Caco-2 (cell line): ENCODE measurements around the gene CAMSAP1. TPM values are rescaled to one million over a fixed set of nuclear protein-coding genes. Genes with fewer than 3 reads are reported as not detected.

Experiments used
- BruUV-seq: library from RNA; stranded (reverse); fragments of 400-500 nt; replicated peaks from 2 replicates; lab custom pipeline; 2021; lab: Mats Ljungman, UMichigan
- CTCF ChIA-PET: fragments of 300-600 bp; sonication (Branson Sonifier 250); formaldehyde crosslinking; loops from one replicate; lab custom pipeline; 2022; ENCODE audit warnings: antibody characterized with exemption; lab: Charles Lee
- POLR2A ChIA-PET: fragments of 300-600 bp; sonication (Branson Sonifier 250); formaldehyde crosslinking; loops from one replicate; lab custom pipeline; 2022; ENCODE audit warnings: antibody characterized with exemption; lab: Charles Lee
- DNase-seq, 2 experiments: peaks; one replicate each; pipeline versions ENCODE4 v3.0.0 to v3.0.0-alpha.2; 2020 to 2022
- H3K27me3 ChIP-seq: replicated peaks from 2 replicates; pipeline ENCODE4 v1.6.0; 2011; ENCODE audit warnings: low read length; ENCODE audit not compliant: control insufficient read depth, insufficient read depth
- H3K36me3 ChIP-seq: 2 replicates; pipeline ENCODE4 v1.5.1; 2011; ENCODE audit warnings: low read length; ENCODE audit not compliant: control insufficient read depth, insufficient read depth
- H3K4me1 ChIP-seq: fragments of 250-450 bp; sonication (Bioruptor Pico); 2 replicates; pipeline ENCODE4 v1.5.1; 2020; ENCODE audit warnings: mild to moderate bottlenecking
- H3K4me3 ChIP-seq: 2 replicates; pipeline ENCODE4 v1.5.1; 2011; ENCODE audit warnings: low read depth, mild to moderate bottlenecking, control low read depth, low read length
- H3K9me3 ChIP-seq: fragments of 250-450 bp; sonication (Bioruptor Pico); 2 replicates; pipeline ENCODE4 v1.5.1; 2020; ENCODE audit warnings: mild to moderate bottlenecking, moderate library complexity
- H3K27ac Mint-ChIP-seq: one replicate; pipeline ENCODE4 v1.8.0; 2022; ENCODE audit warnings: mixed read lengths; ENCODE audit not compliant: unreplicated experiment
- H3K27me3 Mint-ChIP-seq: one replicate; pipeline ENCODE4 v1.8.0; 2022; ENCODE audit warnings: mixed read lengths; ENCODE audit not compliant: insufficient read depth, unreplicated experiment
- H3K36me3 Mint-ChIP-seq: one replicate; pipeline ENCODE4 v1.8.0; 2022; ENCODE audit warnings: mild to moderate bottlenecking, mixed read lengths; ENCODE audit not compliant: insufficient read depth, unreplicated experiment
- H3K4me1 Mint-ChIP-seq: one replicate; pipeline ENCODE4 v1.8.0; 2022; ENCODE audit warnings: low read depth, mixed read lengths; ENCODE audit not compliant: unreplicated experiment
- H3K4me3 Mint-ChIP-seq: one replicate; pipeline ENCODE4 v1.8.0; 2022; ENCODE audit warnings: mild to moderate bottlenecking, moderate library complexity, mixed read lengths; ENCODE audit not compliant: unreplicated experiment
- H3K9me3 Mint-ChIP-seq: one replicate; pipeline ENCODE4 v1.8.0; 2022; ENCODE audit warnings: mixed read lengths; ENCODE audit not compliant: unreplicated experiment
- CTCF ChIP-seq, 2 experiments: fragments of 200-600 bp in 1 of 2; IDR thresholded peaks; 1 replicate in 1 of 2; 2 replicates in 1 of 2; pipeline versions ENCODE4 v1.5.1 to v1.8.0; 2011 to 2022; ENCODE audit warnings: antibody characterized with exemption in 1 of 2, control low read depth in 1 of 2, inconsistent platforms in 1 of 2, low read depth in 1 of 2, low read length in 1 of 2, mild to moderate bottlenecking in 1 of 2, moderate library complexity in 1 of 2; ENCODE audit not compliant: insufficient read depth in 1 of 2, severe bottlenecking in 1 of 2, unreplicated experiment in 1 of 2
- intact Hi-C: fragments of 100-400 bp; cut with micrococcal nuclease; formaldehyde crosslinking; loops from one replicate; pipeline ENCODE4 v1.10.0; 2022; ENCODE audit not compliant: unreplicated experiment
- total RNA-seq: library from RNA; stranded (reverse); gene quantifications from 2 replicates; pipeline ENCODE4 v1.2.3, GENCODE V29; 2022

The CAMSAP1 gene
- total RNA-seq, 1 experiment from 2014 or later, result 31.3 TPM

GRCh38 chr9:135790850-135791249, 116.5 kb downstream of the CAMSAP1 start:
- BruUV-seq, result no TSS peak
- intact Hi-C loops, result no loop called here
- Histone ChIP-seq H3K4me3 (no peak overlapping the region), H3K4me1 (peaks cover 8% of the 10 kb centered on the region; the same call in 1 of the 2 replicates), H3K9me3 (no peaks in the 10 kb centered on the region), H3K27me3 (no peaks in the 10 kb centered on the region), H3K36me3 (no peaks in the 10 kb centered on the region)
- ChIA-PET CTCF (no interaction called here), POLR2A (interaction anchor here (0.6 kb wide), 1 partner anchor 77 kb away, joined by 5 read pairs; no protein-coding TSS in a partner anchor)
- Mint-ChIP-seq H3K27me3 (no peaks in the 10 kb centered on the region), H3K4me3 (no peak overlapping the region), H3K36me3 (no peaks in the 10 kb centered on the region), H3K9me3 (no peaks in the 10 kb centered on the region), H3K4me1 (no peaks in the 10 kb centered on the region), H3K27ac (no peak overlapping the region)
- TF ChIP-seq CTCF (IDR thresholded peaks at IDR 0.05; ENCODE audit: insufficient read depth in 1 of 2, low read depth in 1 of 2, low read length in 1 of 2, severe bottlenecking in 1 of 2, unreplicated experiment in 1 of 2), result no peak
- DNase-seq, result no peak

- ChIA-PET POLR2A (no interaction called here), CTCF (interaction anchor here (0.6 kb wide), 1 partner anchor 230 kb away, joined by 3 read pairs; no protein-coding TSS in a partner anchor)
- Mint-ChIP-seq H3K9me3 (no peaks in the 10 kb centered on the region), H3K27me3 (no peaks in the 10 kb centered on the region), H3K27ac (no peak overlapping the region), H3K4me1 (no peaks in the 10 kb centered on the region), H3K36me3 (no peaks in the 10 kb centered on the region), H3K4me3 (no peak overlapping the region)
- intact Hi-C loops, result no loop called here
- TF ChIP-seq CTCF (IDR thresholded peaks at IDR 0.05; ENCODE audit: insufficient read depth in 1 of 2, low read depth in 1 of 2, low read length in 1 of 2, severe bottlenecking in 1 of 2, unreplicated experiment in 1 of 2), result no peak
- Histone ChIP-seq H3K27me3 (no peaks in the 10 kb centered on the region), H3K4me1 (peaks cover 8% of the 10 kb centered on the region; the same call in 1 of the 2 replicates), H3K36me3 (no peaks in the 10 kb centered on the region), H3K9me3 (no peaks in the 10 kb centered on the region), H3K4me3 (no peak overlapping the region)
- BruUV-seq, result no TSS peak
- DNase-seq, result no peak
Measured at GRCh38 chr9:135790356-135790755, 117.0 kb downstream of the CAMSAP1 start.

GRCh38 chr9:135789838-135790291, 117.5 kb downstream of the CAMSAP1 start:
- no peaks in the 10 kb centered on the region for H3K36me3 Mint-ChIP-seq
- POLR2A ChIA-PET, result no interaction called here

More at GRCh38 chr9:135789838-135790291, 117.5 kb downstream of the CAMSAP1 start:
- DNase-seq, result no peak
- peaks cover 8% of the 10 kb centered on the region; the same call in 1 of the 2 replicates for H3K4me1 ChIP-seq
- Mint-ChIP-seq H3K4me3 (no peak overlapping the region), H3K27me3 (no peaks in the 10 kb centered on the region), H3K4me1 (no peaks in the 10 kb centered on the region), H3K9me3 (no peaks in the 10 kb centered on the region), H3K27ac (no peak overlapping the region)
- intact Hi-C loops, result no loop called here
- TF ChIP-seq CTCF (IDR thresholded peaks at IDR 0.05; ENCODE audit: insufficient read depth in 1 of 2, low read depth in 1 of 2, low read length in 1 of 2, severe bottlenecking in 1 of 2, unreplicated experiment in 1 of 2), result no peak
- no peaks in the 10 kb centered on the region for H3K9me3 ChIP-seq
- H3K36me3 ChIP-seq, result no peaks in the 10 kb centered on the region
- BruUV-seq, result no TSS peak
- CTCF ChIA-PET, result interaction anchor here (0.6 to 0.9 kb wide), 3 partner anchors 37 to 343 kb away, joined by 3 to 5 read pairs (median 3); no protein-coding TSS in a partner anchor
- no peak overlapping the region for H3K4me3 ChIP-seq
- no peaks in the 10 kb centered on the region for H3K27me3 ChIP-seq
